GM18519 (cell line): ENCODE results near the gene KRT38.

Experiments
- ATAC-seq: cut with Tn5 transposase; IDR thresholded peaks from one replicate; pipeline ENCODE4 v1.9.1; 2021; ENCODE audit warnings: mild to moderate bottlenecking, moderate library complexity; ENCODE audit not compliant: unreplicated experiment, low FRiP score

The KRT38 gene

GRCh38 chr17:41440531-41441033 is at the start of gene KRT38:
Gene KRT38, minus strand, starts transcription at chr17:41440983. Its CDS starts 62 bp downstream, at chr17:41440921.
- no peak for ATAC-seq

GRCh38 chr17:41489531-41489930 is 48.7 kb upstream of the KRT38 start, which contains the start of gene KRT36:
Gene KRT36, minus strand, starts transcription at chr17:41489910. Its CDS starts 46 bp downstream, at chr17:41489864.
- ATAC-seq: no peak

GRCh38 chr17:41486809-41487530 is 46.2 kb upstream of the KRT38 start:
- no peak for ATAC-seq

GRCh38 chr17:41486316-41486715 is 45.5 kb upstream of the KRT38 start:
- ATAC-seq: no peak

GRCh38 chr17:41484920-41485904 is 44.4 kb upstream of the KRT38 start:
- no peak for ATAC-seq

- no peak for ATAC-seq
Observed at GRCh38 chr17:41483991-41484826, 43.4 kb upstream of the KRT38 start.

- no peak for ATAC-seq
Observed at GRCh38 chr17:41483531-41483930, 42.7 kb upstream of the KRT38 start.

GRCh38 chr17:41481036-41481435 is 40.3 kb upstream of the KRT38 start, which contains the start of gene KRT35:
Gene KRT35, minus strand, starts transcription at chr17:41481151. Its CDS starts 54 bp downstream, at chr17:41481097.
- no peak for ATAC-seq

- no peak for ATAC-seq
Observed at GRCh38 chr17:41480581-41480980, 39.8 kb upstream of the KRT38 start.

GRCh38 chr17:41480136-41480535 is 39.4 kb upstream of the KRT38 start:
- ATAC-seq: no peak

GRCh38 chr17:41478237-41478636 is 37.5 kb upstream of the KRT38 start:
- no peak for ATAC-seq

GRCh38 chr17:41476866-41477815 is 36.4 kb upstream of the KRT38 start:
- no peak for ATAC-seq

GRCh38 chr17:41475421-41475820 is 34.6 kb upstream of the KRT38 start:
- no peak for ATAC-seq

GRCh38 chr17:41474863-41475262 is 34.1 kb upstream of the KRT38 start:
- ATAC-seq: no peak

- ATAC-seq: no peak
Observed at GRCh38 chr17:41468346-41468745, 27.6 kb upstream of the KRT38 start.

GRCh38 chr17:41467561-41467960 is 26.8 kb upstream of the KRT38 start:
- no peak for ATAC-seq

GRCh38 chr17:41466988-41467387 is 26.2 kb upstream of the KRT38 start, which contains the start of gene KRT32:
Gene KRT32, minus strand, starts transcription at chr17:41467386. Its CDS starts 61 bp downstream, at chr17:41467325.
- no peak for ATAC-seq

GRCh38 chr17:41464682-41465081 is 23.9 kb upstream of the KRT38 start:
- ATAC-seq: no peak

GRCh38 chr17:41464173-41464572 is 23.4 kb upstream of the KRT38 start:
- no peak for ATAC-seq
